LHCN-M2 (cell line): ENCODE results near the gene NFAT5. TPM values are rescaled to one million over a fixed set of nuclear protein-coding genes. Genes with fewer than 3 reads are reported as not detected.
A peak's percentile ranks its signal among the peaks of the same experiment; 100 is the strongest.
"Not testable (repeated sequence)": the region's sequence is repeated elsewhere in the genome, so short reads cannot be mapped to it uniquely, and the experiment has no call there.

Experiments
- DNase-seq: peaks from one replicate; pipeline ENCODE4 v3.0.0-alpha.2; 2012; ENCODE audit warnings: low read depth
- total RNA-seq: library from RNA; depleted of rRNA; stranded (reverse); fragments of >200 nt; gene quantifications from 2 replicates; pipeline ENCODE4 v1.2.3, GENCODE V29; 2014

The NFAT5 gene
- total RNA-seq, 1 experiment from 2014 or later: 12.6 TPM

DNA sequence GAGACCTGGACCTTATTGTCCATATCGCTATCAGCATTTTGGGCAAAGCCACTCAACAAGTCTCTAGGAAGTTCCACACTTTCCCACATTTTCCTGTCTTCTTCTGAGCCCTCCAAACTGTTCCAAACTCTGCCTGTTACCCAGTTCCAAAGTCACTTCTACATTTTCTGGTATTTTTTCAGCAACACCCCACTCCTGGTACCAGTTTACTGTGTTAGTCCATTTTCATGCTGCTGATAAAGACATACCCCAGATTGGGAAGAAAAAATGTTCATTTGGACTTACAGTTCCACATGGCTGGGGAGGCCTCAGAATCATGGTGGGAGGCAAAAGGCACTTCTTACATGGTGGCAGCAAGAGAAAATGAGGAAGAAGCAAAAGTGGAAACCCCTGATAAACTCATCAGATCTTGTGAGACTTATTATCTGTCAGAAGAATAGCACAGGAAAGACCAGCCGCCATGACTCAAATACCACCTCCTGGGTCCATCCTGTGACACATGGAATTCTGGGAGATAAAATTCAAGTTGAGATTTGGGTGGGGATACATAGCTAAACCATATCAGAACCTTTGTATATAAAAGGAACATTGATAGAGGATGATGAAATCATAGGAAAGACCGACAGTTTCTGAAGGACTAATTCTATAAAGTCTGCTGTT is 71.6 kb downstream of the NFAT5 start:
- not testable (repeated sequence) for DNase-seq

DNA sequence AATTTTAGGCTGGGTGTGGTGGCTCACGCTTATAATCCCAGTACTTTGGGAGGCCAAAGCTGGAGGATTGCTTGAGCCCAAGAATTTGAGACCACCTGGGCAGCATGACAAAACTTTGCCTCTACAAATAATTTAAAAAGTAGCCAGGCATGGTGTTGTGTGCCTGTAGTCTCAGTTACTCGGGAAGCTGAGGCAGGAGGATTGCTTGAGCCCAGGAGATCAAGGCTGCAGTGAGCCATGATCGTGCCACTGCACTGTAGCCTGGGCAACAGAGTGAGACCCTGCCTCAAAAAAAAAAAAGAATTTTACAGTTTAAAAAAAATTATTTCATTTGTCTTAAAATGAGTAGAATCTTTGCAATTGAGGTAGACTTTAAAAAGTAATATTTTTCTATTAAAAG is 78.2 kb downstream of the NFAT5 start:
- not testable (repeated sequence) for DNase-seq

- no peak for DNase-seq
These were observed 79.0 kb downstream of the NFAT5 start for GRCh38 chr16:69644790-69645189.

DNA sequence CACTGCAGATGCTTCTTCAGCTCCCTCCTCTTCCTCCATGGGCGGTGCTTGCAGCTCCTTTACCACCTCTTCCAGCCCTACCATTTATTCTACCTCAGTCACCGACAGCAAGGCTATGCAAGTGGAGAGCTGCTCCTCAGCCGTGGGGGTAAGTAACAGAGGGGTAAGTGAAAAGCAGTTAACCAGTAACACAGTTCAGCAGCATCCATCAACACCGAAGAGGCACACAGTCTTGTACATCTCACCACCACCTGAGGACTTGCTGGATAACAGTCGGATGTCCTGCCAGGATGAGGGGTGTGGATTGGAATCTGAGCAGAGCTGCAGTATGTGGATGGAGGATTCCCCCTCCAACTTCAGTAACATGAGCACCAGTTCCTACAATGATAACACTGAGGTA is 81.3 kb downstream of the NFAT5 start:
- DNase-seq: no peak

DNA sequence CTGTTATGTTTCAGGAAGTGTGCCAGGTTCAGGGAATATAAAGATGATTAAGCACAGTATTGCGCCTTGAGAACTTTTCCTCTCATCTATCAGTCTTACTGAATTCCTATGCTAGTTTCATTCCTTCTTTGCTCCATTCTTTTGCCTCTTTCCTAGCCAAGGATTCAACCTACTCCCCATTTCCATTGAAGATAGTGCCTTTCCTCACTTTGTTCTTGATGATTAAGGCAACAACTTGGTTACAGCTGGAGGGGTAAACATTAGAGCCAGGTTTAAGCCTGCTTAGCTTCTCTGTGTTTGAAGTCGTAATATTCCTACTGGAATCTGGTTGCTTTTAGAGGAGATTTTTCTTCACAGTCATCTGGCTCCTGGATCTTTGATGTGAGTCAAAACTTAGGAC is 85.5 kb downstream of the NFAT5 start:
- DNase-seq: peak; percentile 11

DNA sequence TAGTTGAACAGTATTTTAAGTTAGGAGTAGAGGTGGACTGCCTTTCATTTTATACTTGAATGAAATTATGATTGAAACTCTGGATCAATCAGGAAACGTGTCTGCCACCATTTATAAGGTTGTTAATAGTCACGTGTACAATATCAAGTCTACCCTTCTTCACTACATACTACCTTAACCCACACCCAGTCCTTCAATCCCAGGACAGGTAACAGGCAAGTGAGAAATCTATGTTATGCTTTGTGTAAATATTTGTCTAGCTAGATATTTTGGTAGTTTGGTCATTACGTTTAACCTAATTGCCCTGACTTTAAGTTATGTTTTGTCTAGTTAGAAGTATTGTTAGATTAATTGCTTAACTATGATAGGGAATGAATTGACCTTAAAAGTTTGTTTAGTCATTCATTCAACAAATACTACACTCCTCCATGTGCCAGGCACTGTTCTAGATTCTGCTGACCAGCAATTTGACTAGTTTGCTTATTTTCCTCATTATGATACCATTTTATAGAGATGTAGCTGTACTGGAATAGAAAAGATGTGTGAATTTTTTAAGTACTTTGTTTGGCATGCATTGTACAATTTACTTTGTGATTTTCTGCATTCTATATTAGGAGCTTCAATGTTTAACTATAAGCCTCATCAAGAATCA is 88.6 kb downstream of the NFAT5 start:
- DNase-seq: no peak

DNA sequence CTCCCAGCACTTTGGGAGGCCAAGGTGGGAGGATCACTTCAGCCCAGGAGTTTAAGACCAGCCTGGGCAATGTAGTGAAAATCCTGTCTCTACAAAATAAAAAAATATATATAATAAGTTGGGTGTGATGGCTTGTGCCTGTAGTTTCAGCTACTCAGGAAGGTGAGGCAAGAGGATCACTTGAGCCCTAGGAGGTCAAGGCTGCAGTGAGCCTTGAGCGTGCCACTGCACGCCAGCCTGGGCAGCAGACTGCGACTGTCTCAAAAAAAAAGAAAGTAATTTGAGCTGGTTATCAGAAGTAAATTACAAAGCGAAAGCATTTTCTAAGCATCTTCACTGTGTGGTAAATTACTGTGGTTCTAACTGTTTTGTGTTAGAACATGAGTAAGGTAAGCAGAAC is 94.4 kb downstream of the NFAT5 start:
- no peak for DNase-seq

DNA sequence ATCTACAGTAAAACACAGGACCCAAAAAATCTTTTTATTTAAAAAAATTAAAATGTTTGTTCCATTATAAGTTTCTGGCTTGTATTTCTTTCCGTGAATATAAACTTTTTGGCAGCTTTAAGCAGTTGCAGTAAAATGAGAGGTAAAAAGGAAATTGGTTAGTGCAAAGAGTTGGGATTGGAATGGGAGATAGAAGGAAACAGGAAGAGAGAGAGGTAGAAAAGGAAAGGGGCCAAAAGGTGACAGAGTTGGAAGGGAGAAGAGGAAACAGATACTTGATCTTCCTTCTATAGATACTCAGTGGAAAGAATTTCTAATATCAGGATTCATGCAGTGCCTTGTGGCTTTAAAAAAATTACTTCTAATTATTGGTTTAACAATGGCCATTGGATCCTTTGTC is 97.1 kb downstream of the NFAT5 start:
- DNase-seq: no peak

DNA sequence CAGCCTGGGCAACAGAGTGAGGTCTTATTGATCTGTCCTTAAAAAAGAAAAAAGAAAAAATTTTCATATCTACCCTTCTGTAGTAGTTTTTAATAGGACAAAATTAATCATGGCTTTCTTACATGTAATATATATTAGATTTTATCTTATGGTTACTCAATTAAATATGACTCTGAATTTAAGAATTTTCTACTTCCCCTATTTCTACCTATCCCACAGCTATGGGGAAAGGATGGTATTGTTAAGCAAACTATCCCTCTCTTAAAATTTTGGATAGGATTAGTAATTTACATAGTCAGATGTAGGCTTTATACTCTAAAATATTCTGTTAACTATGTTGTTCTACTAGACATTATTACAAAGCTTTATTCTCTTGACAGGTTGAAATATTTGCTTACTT is 98.1 kb downstream of the NFAT5 start:
- no peak for DNase-seq

DNA sequence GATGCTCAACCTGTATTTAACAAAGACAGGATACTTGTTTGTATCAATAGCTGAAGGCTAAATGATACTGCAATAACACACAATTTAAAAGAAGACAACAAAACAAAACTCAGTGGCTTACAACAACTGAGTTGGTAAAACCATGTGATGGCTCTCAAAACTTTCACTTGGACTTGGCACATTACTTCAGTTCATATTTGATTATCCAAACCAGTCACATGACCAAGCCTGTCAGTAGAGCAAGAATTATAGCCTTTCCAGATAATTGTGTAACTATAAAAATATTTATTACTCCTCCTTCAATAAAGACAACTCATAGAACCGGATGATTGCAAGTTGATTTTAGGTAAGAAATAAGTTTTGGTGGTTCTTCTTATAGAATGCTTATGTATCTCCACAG is 103.8 kb downstream of the NFAT5 start:
- no peak for DNase-seq

GRCh38 chr16:69672315-69672997 is 106.7 kb downstream of the NFAT5 start:
- DNase-seq: no peak

GRCh38 chr16:69672998-69673713 is 107.4 kb downstream of the NFAT5 start:
- no peak for DNase-seq

- no peak for DNase-seq
These were observed 114.6 kb downstream of the NFAT5 start for GRCh38 chr16:69680358-69680757.

GRCh38 chr16:69688589-69688988 is 122.8 kb downstream of the NFAT5 start:
- DNase-seq: no peak

DNA sequence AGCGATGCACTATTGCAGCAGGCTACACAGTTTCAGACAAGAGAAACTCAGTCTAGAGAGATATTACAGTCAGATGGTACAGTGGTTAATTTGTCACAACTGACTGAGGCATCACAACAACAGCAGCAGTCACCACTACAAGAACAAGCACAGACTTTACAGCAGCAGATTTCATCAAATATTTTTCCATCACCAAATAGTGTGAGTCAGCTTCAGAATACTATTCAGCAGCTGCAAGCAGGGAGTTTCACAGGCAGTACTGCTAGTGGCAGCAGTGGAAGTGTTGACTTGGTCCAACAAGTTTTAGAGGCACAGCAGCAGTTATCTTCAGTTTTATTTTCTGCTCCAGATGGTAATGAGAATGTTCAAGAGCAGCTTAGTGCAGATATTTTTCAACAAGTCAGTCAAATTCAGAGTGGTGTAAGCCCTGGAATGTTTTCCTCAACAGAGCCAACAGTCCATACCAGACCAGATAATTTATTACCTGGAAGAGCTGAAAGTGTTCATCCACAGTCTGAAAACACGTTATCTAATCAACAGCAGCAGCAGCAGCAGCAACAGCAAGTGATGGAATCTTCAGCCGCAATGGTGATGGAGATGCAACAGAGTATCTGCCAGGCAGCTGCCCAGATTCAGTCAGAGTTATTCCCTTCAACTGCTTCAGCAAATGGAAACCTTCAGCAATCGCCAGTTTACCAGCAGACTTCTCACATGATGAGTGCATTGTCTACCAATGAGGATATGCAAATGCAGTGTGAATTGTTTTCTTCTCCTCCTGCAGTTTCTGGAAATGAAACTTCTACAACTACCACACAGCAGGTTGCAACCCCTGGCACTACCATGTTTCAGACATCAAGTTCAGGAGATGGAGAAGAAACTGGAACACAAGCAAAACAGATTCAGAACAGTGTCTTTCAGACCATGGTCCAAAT is 126.5 kb downstream of the NFAT5 start:
- peak; percentile 88 for DNase-seq

- no peak for DNase-seq
These were observed 128.2 kb downstream of the NFAT5 start for GRCh38 chr16:69693916-69694315.

DNA sequence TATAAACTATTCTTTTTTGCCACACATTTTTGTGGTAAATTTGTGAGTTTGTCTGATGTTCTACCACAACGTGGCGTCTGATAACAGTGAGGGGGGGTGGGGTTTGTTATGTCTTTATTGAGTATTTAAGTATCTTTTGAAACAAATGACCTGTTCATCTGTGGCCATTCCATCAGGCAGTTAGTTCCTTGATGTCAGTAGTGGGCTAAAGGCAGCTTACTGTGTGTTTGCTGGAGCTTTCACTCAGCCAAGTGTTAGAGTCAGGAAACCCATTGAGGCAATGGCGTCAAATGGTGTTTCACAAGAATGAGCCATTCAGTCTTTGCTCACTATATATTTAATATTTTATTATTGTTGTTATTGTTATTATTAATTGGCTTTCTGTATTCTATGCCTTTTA is 132.6 kb downstream of the NFAT5 start:
- DNase-seq: no peak

- DNase-seq: no peak
These were observed 134.1 kb downstream of the NFAT5 start for GRCh38 chr16:69699915-69700314.

GRCh38 chr16:69701452-69701851 is 135.7 kb downstream of the NFAT5 start:
- DNase-seq: no peak

DNA sequence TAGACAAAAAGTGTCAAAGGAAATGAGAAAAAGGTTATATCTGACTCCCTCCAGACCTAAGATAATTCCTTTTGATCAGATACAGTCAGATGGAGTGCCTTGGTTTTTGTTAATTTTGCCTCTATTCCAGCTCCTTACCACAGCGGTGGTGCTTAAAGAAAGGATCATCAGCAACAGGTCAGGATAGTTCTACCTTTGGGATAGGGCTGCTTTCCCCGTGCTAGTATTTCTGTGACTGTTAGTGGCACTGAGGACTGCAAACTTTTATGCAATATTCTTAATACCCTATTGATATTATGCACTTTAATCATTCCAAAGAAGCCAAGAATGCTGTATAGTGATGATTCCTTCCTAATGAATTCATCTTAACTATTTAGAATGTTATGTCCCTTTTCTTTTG is 136.1 kb downstream of the NFAT5 start:
- no peak for DNase-seq

- DNase-seq: peak; percentile 54
These were observed 137.9 kb downstream of the NFAT5 start for GRCh38 chr16:69703638-69704037.
